ENCODE data around the gene SHMT1.
"Not testable (repeated sequence)": the region's sequence is repeated elsewhere in the genome, so short reads cannot be mapped to it uniquely, and the experiment has no call there.

DNA sequence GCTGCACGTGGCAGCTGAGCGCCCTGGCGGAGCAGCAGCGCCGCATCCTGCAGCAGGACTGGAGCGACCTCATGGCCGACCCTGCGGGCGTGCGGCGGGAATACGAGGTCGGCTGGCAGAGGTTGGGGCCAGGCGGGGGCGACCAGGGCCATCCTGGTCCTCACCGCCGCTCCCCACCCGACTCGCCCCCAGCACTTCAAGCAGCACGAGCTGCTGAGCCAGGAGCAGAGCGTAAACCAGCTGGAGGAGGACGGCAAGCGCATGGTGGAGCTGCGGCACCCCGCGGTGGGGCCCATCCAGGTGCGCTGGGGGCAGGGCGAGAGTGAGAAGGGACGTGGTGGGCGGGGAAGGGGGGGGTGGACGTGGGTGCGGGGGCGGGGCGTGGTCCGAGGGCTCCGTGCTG lies 19.7 kb upstream of the SHMT1 start:
- TF ChIP-seq, protein P1, sequence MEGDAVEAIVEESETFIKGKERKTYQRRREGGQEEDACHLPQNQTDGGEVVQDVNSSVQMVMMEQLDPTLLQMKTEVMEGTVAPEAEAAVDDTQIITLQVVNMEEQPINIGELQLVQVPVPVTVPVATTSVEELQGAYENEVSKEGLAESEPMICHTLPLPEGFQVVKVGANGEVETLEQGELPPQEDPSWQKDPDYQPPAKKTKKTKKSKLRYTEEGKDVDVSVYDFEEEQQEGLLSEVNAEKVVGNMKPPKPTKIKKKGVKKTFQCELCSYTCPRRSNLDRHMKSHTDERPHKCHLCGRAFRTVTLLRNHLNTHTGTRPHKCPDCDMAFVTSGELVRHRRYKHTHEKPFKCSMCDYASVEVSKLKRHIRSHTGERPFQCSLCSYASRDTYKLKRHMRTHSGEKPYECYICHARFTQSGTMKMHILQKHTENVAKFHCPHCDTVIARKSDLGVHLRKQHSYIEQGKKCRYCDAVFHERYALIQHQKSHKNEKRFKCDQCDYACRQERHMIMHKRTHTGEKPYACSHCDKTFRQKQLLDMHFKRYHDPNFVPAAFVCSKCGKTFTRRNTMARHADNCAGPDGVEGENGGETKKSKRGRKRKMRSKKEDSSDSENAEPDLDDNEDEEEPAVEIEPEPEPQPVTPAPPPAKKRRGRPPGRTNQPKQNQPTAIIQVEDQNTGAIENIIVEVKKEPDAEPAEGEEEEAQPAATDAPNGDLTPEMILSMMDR (IDR thresholded peaks at IDR 0.05), result not testable (repeated sequence)
- not testable (repeated sequence) for TF ChIP-seq POLR2A (IDR thresholded peaks at IDR 0.05)

Data from Peyer's patch (tissue), 4 donors.